Body of pancreas (tissue), 4 donors: ENCODE results near the gene COBLL1. TPM values are rescaled to one million over a fixed set of nuclear protein-coding genes. Genes with fewer than 3 reads are reported as not detected.

Experiments used
- ATAC-seq: fragments of 150-250 bp; one replicate; pipeline ENCODE4 v1.9.1; 2016
- DNase-seq, 4 donors: peaks; one replicate each; pipeline ENCODE4 v3.0.0-alpha.2; 2019
- H3K27ac ChIP-seq, 4 donors: fragments of 200-600 bp; sonication (generic); 1 replicate in 3 of 4; 2 replicates in 1 of 4; pipeline versions ENCODE4 v1.5.1 to v1.6.1; 2016 to 2019; ENCODE audit warnings: mild to moderate bottlenecking in 1 of 4, mixed read lengths in 1 of 4, moderate library complexity in 1 of 4
- H3K27me3 ChIP-seq, 2 donors: fragments of 200-600 bp; sonication (generic); one replicate each; pipeline ENCODE4 v1.6.0; 2016; ENCODE audit warnings: mild to moderate bottlenecking in 1 of 2
- H3K36me3 ChIP-seq, 2 donors: fragments of 200-600 bp; sonication (generic); replicated peaks in 1 of 2; 2 replicates each; pipeline ENCODE4 v1.5.1; 2016; ENCODE audit warnings: low read depth in 2 of 2; ENCODE audit not compliant: insufficient read depth in 1 of 2
- H3K4me1 ChIP-seq: fragments of 200-600 bp; sonication (generic); one replicate; pipeline ENCODE4 v1.6.0; 2016
- H3K4me3 ChIP-seq, 2 donors: fragments of 200-600 bp; sonication (generic); 1 replicate in 1 of 2; 2 replicates in 1 of 2; pipeline ENCODE4 v1.5.1; 2016 to 2019
- H3K9me3 ChIP-seq, 3 donors: fragments of 200-600 bp; sonication (generic); 1 replicate in 2 of 3; 2 replicates in 1 of 3; pipeline ENCODE4 v1.5.1; 2016
- CTCF ChIP-seq, 7 experiments: fragments of 450-650 bp in 4 of 7; fragments of 200-600 bp in 3 of 7; sonication (generic) in 3 of 7; IDR thresholded peaks; one replicate each; pipeline ENCODE4 v1.5.1; 2016 to 2019; ENCODE audit warnings: antibody characterized with exemption in 7 of 7
- POLR2A ChIP-seq, 3 donors: fragments of 450-650 bp; IDR thresholded peaks; one replicate each; pipeline ENCODE4 v1.6.1; 2016; ENCODE audit warnings: antibody characterized with exemption in 3 of 3, mild to moderate bottlenecking in 2 of 3
- WGBS, 2 donors: methylation state at CpG; one replicate each; pipeline ENCODE4 v1.1.5; 2017; 5-methylcytosine and 5-hydroxymethylcytosine counted together
- intact Hi-C: fragments of 100-400 bp; cut with DNase I; formaldehyde crosslinking; loops from one replicate; pipeline ENCODE4 v1.15.1; 2023
- total RNA-seq, 2 donors: library from RNA; depleted of rRNA; stranded (reverse); fragments of >200 nt; gene quantifications; one replicate each; pipeline ENCODE4 v1.1.0, GENCODE V29; 2016

COBLL1 gene
- total RNA-seq, 2 donors from 2014 or later = 104 to 140 TPM

- no peak for ATAC-seq
- no peaks in the 10 kb centered on the region for H3K36me3 ChIP-seq
- H3K27ac ChIP-seq = no peak overlapping the region
- H3K4me3 ChIP-seq = no peak overlapping the region
- H3K4me1 ChIP-seq = no peaks in the 10 kb centered on the region
- no peaks in the 10 kb centered on the region for H3K9me3 ChIP-seq
- TF ChIP-seq CTCF (IDR thresholded peaks at IDR 0.05) = no peak
- no peak for TF ChIP-seq POLR2A (IDR thresholded peaks at IDR 0.05)
- intact Hi-C loops = no loop called here
- no peaks in the 10 kb centered on the region for H3K27me3 ChIP-seq
- no peak for DNase-seq
Measured at GRCh38 chr2:164664070-164664469, 177.6 kb downstream of the COBLL1 start.

- TF ChIP-seq CTCF (IDR thresholded peaks at IDR 0.05) (no peak), POLR2A (IDR thresholded peaks at IDR 0.05) (no peak)
- Histone ChIP-seq H3K27ac (no peak overlapping the region), H3K4me1 (no peaks in the 10 kb centered on the region), H3K27me3 (no peaks in the 10 kb centered on the region), H3K9me3 (no peaks in the 10 kb centered on the region), H3K36me3 (no peaks in the 10 kb centered on the region), H3K4me3 (no peak overlapping the region)
- DNase-seq (no peak), ATAC-seq (no peak)
- intact Hi-C loops = no loop called here
- 91 to 98% methylated on average over 1 of the region's 1 CpG for WGBS, 2 donors
Measured at GRCh38 chr2:164662868-164663631, 178.6 kb downstream of the COBLL1 start.

GRCh38 chr2:164662066-164662465 lies 179.6 kb downstream of the COBLL1 start:
- Histone ChIP-seq H3K36me3 (no peaks in the 10 kb centered on the region), H3K4me1 (no peaks in the 10 kb centered on the region), H3K27ac (no peak overlapping the region), H3K9me3 (no peaks in the 10 kb centered on the region), H3K27me3 (no peaks in the 10 kb centered on the region), H3K4me3 (no peak overlapping the region)
- ATAC-seq (no peak), DNase-seq (no peak)
- intact Hi-C loops = no loop called here
- 78 to 89% methylated on average over 1 of the region's 1 CpG for WGBS, 2 donors
- TF ChIP-seq CTCF (IDR thresholded peaks at IDR 0.05) (no peak), POLR2A (IDR thresholded peaks at IDR 0.05) (no peak)

GRCh38 chr2:164661349-164661748 lies 180.3 kb downstream of the COBLL1 start:
- TF ChIP-seq POLR2A (IDR thresholded peaks at IDR 0.05) (no peak), CTCF (IDR thresholded peaks at IDR 0.05) (no peak)
- H3K4me3 ChIP-seq = no peak overlapping the region
- no peaks in the 10 kb centered on the region for H3K9me3 ChIP-seq
- intact Hi-C loops = no loop called here
- no peaks in the 10 kb centered on the region for H3K36me3 ChIP-seq
- H3K27ac ChIP-seq = no peak overlapping the region
- ATAC-seq (peak; percentile 47), DNase-seq (no peak)
- no peaks in the 10 kb centered on the region for H3K27me3 ChIP-seq
- no peaks in the 10 kb centered on the region for H3K4me1 ChIP-seq

GRCh38 chr2:164657129-164657528 lies 184.5 kb downstream of the COBLL1 start:
- H3K36me3 ChIP-seq = no peaks in the 10 kb centered on the region
- TF ChIP-seq CTCF (IDR thresholded peaks at IDR 0.05) = no peak
- no peak for TF ChIP-seq POLR2A (IDR thresholded peaks at IDR 0.05)
- intact Hi-C loops = no loop called here
- no peak for DNase-seq
- H3K27ac ChIP-seq = no peak overlapping the region
- no peaks in the 10 kb centered on the region for H3K4me1 ChIP-seq
- H3K4me3 ChIP-seq = no peak overlapping the region
- no peaks in the 10 kb centered on the region for H3K27me3 ChIP-seq
- 85 to 94% methylated on average over 2 of the region's 2 CpGs for WGBS, 2 donors
- H3K9me3 ChIP-seq = no peaks in the 10 kb centered on the region
- ATAC-seq = no peak
